H1 (cell line): ENCODE results near the gene MAP4K1. TPM values are rescaled to one million over a fixed set of nuclear protein-coding genes. Genes with fewer than 3 reads are reported as not detected.

Source experiments
- CTCF ChIA-PET: fragments of 300-600 bp; sonication (Branson Sonifier 250); formaldehyde crosslinking; loops from one replicate; lab custom pipeline; 2021; ENCODE audit not compliant: partially characterized antibody; lab: Charles Lee
- POLR2A ChIA-PET: fragments of 300-600 bp; sonication (Branson Sonifier 250); formaldehyde crosslinking; loops from one replicate; lab custom pipeline; 2021; ENCODE audit warnings: inconsistent platforms; ENCODE audit not compliant: partially characterized antibody; lab: Charles Lee
- DNase-seq, 2 experiments: peaks; one replicate each; pipeline versions ENCODE4 v3.0.0 to v3.0.0-alpha.2; 2010 to 2022; ENCODE audit warnings: low spot score in 2 of 2, low read depth in 1 of 2, mixed read lengths in 1 of 2
- FAIRE-seq: peaks from 2 replicates; lab custom pipeline; 2011; peaks lifted over from hg19 to GRCh38; lab: Jason Lieb, UNC
- H2AFZ ChIP-seq: 2 replicates; pipeline ENCODE4 v1.8.1; 2012; ENCODE audit warnings: low read length, inconsistent platforms
- H2AK5ac ChIP-seq: 2 replicates; pipeline ENCODE4 v1.6.1; 2013; ENCODE audit warnings: low read depth, low read length
- H2BK120ac ChIP-seq: replicated peaks from 2 replicates; pipeline ENCODE3; 2013; ENCODE audit warnings: low read depth, low read length, inconsistent platforms
- H2BK12ac ChIP-seq: 2 replicates; pipeline ENCODE4 v1.6.1; 2013; ENCODE audit warnings: low read depth, low read length
- H2BK15ac ChIP-seq: 2 replicates; pipeline ENCODE4 v1.6.1; 2013; ENCODE audit warnings: low read length
- H2BK20ac ChIP-seq: 2 replicates; pipeline ENCODE4 v1.6.1; 2013; ENCODE audit warnings: low read length
- H2BK5ac ChIP-seq: 2 replicates; pipeline ENCODE4 v1.6.1; 2013; ENCODE audit warnings: low read depth, low read length
- H3K14ac ChIP-seq: 2 replicates; pipeline ENCODE4 v1.6.1; 2013; ENCODE audit warnings: inconsistent platforms; ENCODE audit not compliant: insufficient read length
- H3K18ac ChIP-seq: 2 replicates; pipeline ENCODE4 v1.6.1; 2013; ENCODE audit warnings: low read length; ENCODE audit errors: extremely low read depth
- H3K23ac ChIP-seq: 2 replicates; pipeline ENCODE4 v1.6.1; 2013; ENCODE audit warnings: inconsistent platforms; ENCODE audit not compliant: insufficient read length
- H3K23me2 ChIP-seq: 2 replicates; pipeline ENCODE4 v1.6.1; 2013; ENCODE audit warnings: low read depth, low read length
- H3K27ac ChIP-seq: 2 replicates; pipeline ENCODE4 v1.6.1; 2011; ENCODE audit warnings: low read depth, low read length, inconsistent platforms
- H3K27me3 ChIP-seq, 4 experiments: replicated peaks in 1 of 4; 1 replicate in 1 of 4; 2 replicates in 3 of 4; pipeline versions ENCODE4 v1.6.1 to v1.8.1; 2011 to 2013; ENCODE audit warnings: low read length in 3 of 4, mild to moderate bottlenecking in 3 of 4, inconsistent platforms in 2 of 4, mixed read lengths in 2 of 4, moderate library complexity in 1 of 4; ENCODE audit not compliant: control insufficient read depth in 3 of 4, insufficient read depth in 3 of 4; ENCODE audit errors: extremely low read depth in 1 of 4
- H3K36me3 ChIP-seq, 4 experiments: 2 replicates each; pipeline versions ENCODE4 v1.6.1 to v1.8.1; 2011 to 2013; ENCODE audit warnings: mild to moderate bottlenecking in 4 of 4, low read length in 3 of 4, moderate library complexity in 2 of 4, control low read depth in 1 of 4, inconsistent platforms in 1 of 4; ENCODE audit not compliant: insufficient read depth in 4 of 4, control insufficient read depth in 2 of 4
- H3K4ac ChIP-seq: replicated peaks from 2 replicates; pipeline ENCODE3; 2013; ENCODE audit warnings: low read length, low read depth, mixed read lengths, inconsistent platforms; ENCODE audit not compliant: insufficient read length
- H3K4me1 ChIP-seq, 4 experiments: replicated peaks in 1 of 4; 1 replicate in 1 of 4; 2 replicates in 3 of 4; pipeline versions ENCODE4 v1.6.1 to v1.8.1; 2011 to 2013; ENCODE audit warnings: low read length in 3 of 4, inconsistent platforms in 2 of 4, mixed read lengths in 1 of 4; ENCODE audit not compliant: insufficient read depth in 4 of 4, control insufficient read depth in 3 of 4
- H3K4me2 ChIP-seq, 2 experiments: 2 replicates each; pipeline versions ENCODE4 v1.6.1 to v1.8.1; 2011 to 2013; ENCODE audit warnings: low read depth in 2 of 2, low read length in 2 of 2, control low read depth in 1 of 2, inconsistent platforms in 1 of 2, mild to moderate bottlenecking in 1 of 2; ENCODE audit not compliant: insufficient read depth in 1 of 2
- H3K4me3 ChIP-seq, 4 experiments: fragments of 200-600, 300-600 bp in 1 of 4; sonication (generic), shearing (Covaris generic), sonication (Bioruptor Twin) in 1 of 4; 2 replicates each; pipeline versions ENCODE4 v1.5.1 to v1.8.1; 2011 to 2016; ENCODE audit warnings: low read length in 4 of 4, low read depth in 3 of 4, control low read depth in 2 of 4, inconsistent platforms in 2 of 4, mild to moderate bottlenecking in 2 of 4, mixed read lengths in 1 of 4, moderate library complexity in 1 of 4; ENCODE audit not compliant: insufficient read depth in 2 of 4; ENCODE audit errors: extremely low read depth in 1 of 4
- H3K56ac ChIP-seq: replicated peaks from 2 replicates; pipeline ENCODE3; 2013; ENCODE audit warnings: low read depth, mild to moderate bottlenecking, mixed read lengths, low read length, inconsistent platforms; ENCODE audit not compliant: insufficient read length
- H3K79me1 ChIP-seq: 2 replicates; pipeline ENCODE4 v1.6.1; 2013; ENCODE audit warnings: low read depth, low read length, control low read depth
- H3K79me2 ChIP-seq, 2 experiments: 2 replicates each; pipeline versions ENCODE4 v1.6.1 to v1.8.1; 2012 to 2013; ENCODE audit warnings: low read length in 2 of 2, mild to moderate bottlenecking in 2 of 2, inconsistent platforms in 1 of 2; ENCODE audit not compliant: insufficient read depth in 2 of 2, control insufficient read depth in 1 of 2
- H3K9ac ChIP-seq, 4 experiments: replicated peaks in 1 of 4; 1 replicate in 1 of 4; 2 replicates in 3 of 4; pipeline versions ENCODE4 v1.6.1 to v1.8.1; 2011 to 2013; ENCODE audit warnings: low read depth in 3 of 4, low read length in 3 of 4, control low read depth in 2 of 4, mild to moderate bottlenecking in 2 of 4, moderate library complexity in 2 of 4, inconsistent platforms in 1 of 4; ENCODE audit errors: extremely low read depth in 1 of 4
- H3K9me3 ChIP-seq, 2 experiments: 2 replicates each; pipeline versions ENCODE4 v1.6.1 to v1.8.1; 2012 to 2013; ENCODE audit warnings: mild to moderate bottlenecking in 2 of 2, moderate library complexity in 2 of 2, control low read depth in 1 of 2, inconsistent platforms in 1 of 2, low read depth in 1 of 2, low read length in 1 of 2, mixed read lengths in 1 of 2; ENCODE audit not compliant: insufficient read depth in 2 of 2
- H4K20me1 ChIP-seq, 2 experiments: replicated peaks in 1 of 2; 2 replicates each; pipeline versions ENCODE3 to v1.8.1; 2011 to 2013; ENCODE audit warnings: inconsistent platforms in 2 of 2, low read length in 2 of 2, mild to moderate bottlenecking in 1 of 2; ENCODE audit not compliant: insufficient read depth in 2 of 2, control insufficient read depth in 1 of 2
- H4K5ac ChIP-seq: 2 replicates; pipeline ENCODE4 v1.6.1; 2013; ENCODE audit warnings: low read length, low read depth, mixed read lengths, inconsistent platforms; ENCODE audit not compliant: insufficient read length
- H4K8ac ChIP-seq: 2 replicates; pipeline ENCODE4 v1.8.0; 2013; ENCODE audit warnings: mild to moderate bottlenecking, moderate library complexity, low read length, inconsistent platforms; ENCODE audit not compliant: insufficient read depth; ENCODE audit errors: extremely low read depth
- H4K91ac ChIP-seq: replicated peaks from 2 replicates; pipeline ENCODE3; 2013; ENCODE audit warnings: low read length, mixed read lengths, inconsistent platforms; ENCODE audit not compliant: insufficient read length
- E2F6 ChIP-seq: IDR thresholded peaks from 2 replicates; pipeline ENCODE4 v1.6.1; 2012; ENCODE audit warnings: inconsistent platforms
- NRF1 ChIP-seq: IDR thresholded peaks from 2 replicates; pipeline ENCODE4 v1.6.1; 2011; ENCODE audit warnings: mild to moderate bottlenecking, low read depth, low read length, improper control_type of control experiment
- SAP30 ChIP-seq: fragments of 300-600 bp; sonication (generic); IDR thresholded peaks from 2 replicates; pipeline ENCODE4 v1.7.1; 2012; ENCODE audit warnings: low read length, moderate library complexity, mild to moderate bottlenecking, inconsistent platforms; ENCODE audit not compliant: insufficient read depth, insufficient replicate concordance
- TCF12 ChIP-seq: IDR thresholded peaks from 2 replicates; pipeline ENCODE4 v1.6.1; 2011; ENCODE audit warnings: low read depth, mild to moderate bottlenecking, low read length
- ZNF274 ChIP-seq: IDR thresholded peaks from 2 replicates; pipeline ENCODE4 v1.7.0; 2012; ENCODE audit warnings: low read length, borderline replicate concordance; ENCODE audit errors: extremely low read depth
- WGBS, 2 experiments: shearing (Covaris generic) in 1 of 2; methylation state at CpG; one replicate each; pipeline versions ENCODE4 v1.1.6 to v1.1.7; 2013 to 2015; ENCODE audit warnings: low lambda C conversion rate in 2 of 2, mixed read lengths in 2 of 2, inconsistent platforms in 1 of 2, low coverage in 1 of 2, missing lambda C conversion rate in 1 of 2; ENCODE audit not compliant: insufficient replicate concordance in 2 of 2, insufficient coverage in 1 of 2, insufficient read length in 1 of 2; ENCODE audit errors: extremely low coverage in 1 of 2, missing lambda C conversion rate in 1 of 2; 5-methylcytosine and 5-hydroxymethylcytosine counted together
- polyA plus RNA-seq, 7 experiments: library from polyadenylated mRNA; depleted of rRNA in 3 of 7; stranded (reverse) in 5 of 7; unstranded in 2 of 7; fragments of >200 nt in 5 of 7; fragments of 200-250 nt in 2 of 7; gene quantifications; 1 replicate in 5 of 7; 2 replicates in 1 of 7; 4 replicates in 1 of 7; pipeline versions ENCODE4 v1.2.1 to v1.2.3, GENCODE V29; 2011 to 2013; ENCODE audit warnings: missing spikeins in 2 of 7, mixed read lengths in 2 of 7
- total RNA-seq: library from RNA; stranded (reverse); fragmentation: NEBNext Ultra II Directional; extraction: Animal tissue kit (Norgen Biotek cat#: 25700); gene quantifications from 2 replicates; pipeline ENCODE4 v1.2.1, GENCODE V29; 2021

Gene MAP4K1
- total and polyA plus RNA-seq, 2 of the 8 experiments (the other 6 are each of a cell fraction or from before 2014, with no cell fraction given): 9.0 to 10.4 TPM

- CTCF ChIA-PET: interaction anchor here (0.7 to 1.5 kb wide), 9 partner anchors 14 to 147 kb away, joined by 3 to 8 read pairs (median 3); no protein-coding TSS in a partner anchor
- H3K9ac ChIP-seq: no peak overlapping the region; a peak in 1 of 7 replicates
These were observed 44.9 kb upstream of the MAP4K1 start for GRCh38 chr19:38662537-38663155.

More at GRCh38 chr19:38662537-38663155, 44.9 kb upstream of the MAP4K1 start:
- Histone ChIP-seq H2AFZ (no peak overlapping the region), H2BK120ac (no peak overlapping the region), H3K23ac (no peak overlapping the region), H3K23me2 (no peaks in the 10 kb centered on the region; the same call in 1 of the 2 replicates), H3K14ac (no peak overlapping the region), H4K20me1 (peaks cover 10 to 48% of the 10 kb centered on the region in 2 experiments), H3K56ac (no peak overlapping the region), H2BK12ac (no peak overlapping the region), H4K91ac (no peak overlapping the region), H4K8ac (no peak overlapping the region), H3K27ac (no peak overlapping the region), H3K4me2 (peak overlapping the region; percentile 30 to 35; a peak in 1 of 4 replicates), H3K18ac (no peak overlapping the region), H3K27me3 (no peaks in the 10 kb centered on the region), H2BK5ac (no peak overlapping the region), H3K4me1 (peaks cover 45 to 64% (median 51%) of the 10 kb centered on the region in 4 experiments), H4K5ac (no peak overlapping the region), H3K9me3 (no peaks in the 10 kb centered on the region), H2AK5ac (no peak overlapping the region), H3K79me1 (peaks cover 31% of the 10 kb centered on the region), H3K4ac (no peak overlapping the region), H3K36me3 (no peaks in the 10 kb centered on the region; a peak in 1 of 8 replicates), H2BK20ac (no peak overlapping the region), H3K79me2 (peaks cover 17 to 91% of the 10 kb centered on the region in 2 experiments), H2BK15ac (no peak overlapping the region), H3K4me3 (no peak overlapping the region)
- TF ChIP-seq ZNF274 (no peak), TCF12 (no peak), NRF1 (no peak), SAP30 (no peak), E2F6 (no peak)
- WGBS, 2 experiments: 84% methylated on average over 7 of the region's 7 CpGs; no CpG with 5 or more reads in 1 of the 2 experiments
- FAIRE-seq (no peak), DNase-seq (no peak)
- POLR2A ChIA-PET: interaction anchor here (0.7 to 21.5 kb wide), 7 partner anchors 9 to 189 kb away, joined by 4 to 495 read pairs (median 9); partner anchors contain the start of gene ACTN4
